Measurements from ENCODE around the gene NEU1.
"Not testable (repeated sequence)": the region's sequence is repeated elsewhere in the genome, so short reads cannot be mapped to it uniquely, and the experiment has no call there.

NEU1 gene

DNA sequence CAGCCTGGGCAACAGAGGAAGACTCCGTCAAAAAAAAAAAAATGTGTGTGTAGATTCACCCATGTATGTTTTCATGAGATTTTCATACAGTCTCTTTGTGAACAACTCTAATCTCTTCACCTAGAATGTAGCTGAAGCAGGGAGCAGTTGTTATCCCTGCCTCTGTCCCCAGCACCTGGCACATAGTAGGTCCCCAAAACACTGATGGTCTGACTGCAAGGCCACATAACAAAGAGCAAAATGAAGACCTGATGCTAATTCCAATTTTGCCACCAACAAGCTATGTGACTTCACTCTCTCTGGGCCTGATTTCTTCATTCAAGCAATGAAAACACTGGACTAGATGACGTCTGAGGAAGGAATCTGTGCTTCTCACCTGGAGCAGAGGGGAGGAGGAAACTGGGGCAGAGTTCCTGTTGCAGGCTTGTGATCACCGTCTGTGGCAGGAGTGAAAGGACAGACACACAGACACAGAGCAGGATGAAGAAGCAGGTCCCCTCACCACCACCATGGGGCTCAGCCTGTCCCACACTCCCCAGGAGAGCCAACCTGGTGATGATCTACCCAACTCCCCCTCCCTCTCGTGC, 11.6 kb upstream of the NEU1 start:
- DNase-seq (ENCODE audit: low read depth in 2 of 2): no peak

DNA sequence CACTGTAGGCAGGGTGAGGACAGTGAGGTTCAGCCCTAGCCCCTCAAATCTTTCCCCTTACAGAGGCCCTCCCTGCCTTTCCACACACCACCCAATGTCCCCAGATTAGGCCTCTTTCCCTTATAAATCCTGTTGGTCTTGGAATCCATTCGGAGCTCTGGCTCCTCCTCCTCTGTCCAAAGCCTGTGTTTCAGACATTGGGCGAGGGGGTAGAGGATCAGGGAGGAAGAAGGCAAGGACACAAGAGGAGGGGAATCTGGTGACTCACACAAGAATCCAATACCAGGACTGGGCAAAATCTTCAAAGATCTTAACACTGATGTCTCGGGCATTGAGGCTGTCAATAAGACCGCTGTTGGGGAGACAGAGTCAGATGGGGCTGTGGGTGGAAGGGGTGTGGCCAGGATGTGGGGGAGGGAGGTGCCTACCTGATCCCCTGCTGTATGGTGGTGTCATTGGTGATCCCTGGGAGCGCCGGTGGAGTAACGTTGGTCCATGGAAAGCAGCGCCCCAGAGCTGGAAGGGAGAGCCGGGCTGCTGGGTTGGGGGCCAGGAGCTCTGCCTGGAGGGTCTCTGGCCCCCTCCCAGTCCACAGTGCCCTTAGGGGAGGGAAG, 8.5 kb upstream of the NEU1 start:
- DNase-seq (ENCODE audit: low read depth in 2 of 2): no peak

DNA sequence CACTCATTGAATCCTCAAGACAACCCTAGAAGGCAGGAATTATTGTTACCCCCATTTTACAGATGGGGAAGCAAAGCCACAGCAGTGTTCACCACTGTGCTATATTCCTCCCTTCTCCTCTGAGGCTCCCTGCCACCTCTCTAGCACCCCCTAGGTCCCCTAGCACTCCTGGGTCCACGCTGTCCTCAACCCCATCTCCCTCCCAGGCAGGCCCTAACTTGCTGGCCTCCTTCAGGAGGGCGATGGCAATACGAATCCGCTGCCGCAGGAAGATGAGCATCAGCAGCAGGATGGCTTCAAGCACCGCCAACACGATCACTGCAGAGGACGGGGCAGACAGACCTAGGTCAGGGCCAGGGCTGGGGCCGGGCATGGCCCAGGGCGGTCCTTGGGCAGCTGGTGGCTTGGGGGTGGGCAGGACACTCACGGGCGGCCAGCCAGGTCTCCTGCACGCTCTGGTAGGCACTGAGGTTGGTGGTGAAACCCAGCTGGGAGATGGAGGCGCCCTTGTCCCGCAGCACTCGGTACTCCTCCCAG, 7.8 kb upstream of the NEU1 start:
- no peak for DNase-seq (ENCODE audit: low read depth in 2 of 2)

DNA sequence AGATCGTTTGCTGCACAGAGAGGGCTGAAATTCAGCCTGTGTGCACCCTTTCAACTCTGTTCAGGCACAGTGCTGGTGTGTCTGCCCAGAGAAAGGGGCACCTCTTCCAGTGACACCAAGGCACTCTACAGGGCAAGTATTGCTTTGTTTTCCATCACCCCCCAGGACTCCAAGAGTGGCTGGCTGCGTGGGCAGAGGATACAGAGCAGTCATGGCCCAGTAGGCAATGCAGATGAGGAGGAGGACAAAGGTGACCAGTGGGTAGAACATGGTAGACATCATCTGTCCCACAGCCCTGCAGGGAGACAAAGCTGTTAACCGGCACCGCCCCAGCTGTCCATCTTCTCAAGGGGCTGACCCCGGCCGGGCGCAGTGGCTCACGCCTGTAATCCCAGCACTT, 6.7 kb upstream of the NEU1 start:
- no peak for DNase-seq (ENCODE audit: low read depth in 2 of 2)

DNA sequence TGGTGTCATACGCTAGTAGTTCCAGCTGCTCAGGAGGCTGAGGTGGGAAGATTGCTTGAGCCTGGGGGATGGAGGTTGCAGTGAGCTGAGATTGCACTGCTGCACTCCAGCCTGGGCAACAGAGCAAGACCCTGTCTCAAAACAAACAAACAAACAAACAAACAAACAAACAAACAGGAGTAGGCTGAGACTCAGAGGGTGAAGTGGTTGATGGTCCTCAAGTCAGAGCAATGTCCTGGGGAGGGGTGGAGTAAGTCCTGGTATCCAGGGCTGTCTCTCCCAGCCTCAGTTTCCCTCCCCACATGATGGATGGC, 6.0 kb upstream of the NEU1 start:
- not testable (repeated sequence) for DNase-seq (ENCODE audit: low read depth in 2 of 2)

DNA sequence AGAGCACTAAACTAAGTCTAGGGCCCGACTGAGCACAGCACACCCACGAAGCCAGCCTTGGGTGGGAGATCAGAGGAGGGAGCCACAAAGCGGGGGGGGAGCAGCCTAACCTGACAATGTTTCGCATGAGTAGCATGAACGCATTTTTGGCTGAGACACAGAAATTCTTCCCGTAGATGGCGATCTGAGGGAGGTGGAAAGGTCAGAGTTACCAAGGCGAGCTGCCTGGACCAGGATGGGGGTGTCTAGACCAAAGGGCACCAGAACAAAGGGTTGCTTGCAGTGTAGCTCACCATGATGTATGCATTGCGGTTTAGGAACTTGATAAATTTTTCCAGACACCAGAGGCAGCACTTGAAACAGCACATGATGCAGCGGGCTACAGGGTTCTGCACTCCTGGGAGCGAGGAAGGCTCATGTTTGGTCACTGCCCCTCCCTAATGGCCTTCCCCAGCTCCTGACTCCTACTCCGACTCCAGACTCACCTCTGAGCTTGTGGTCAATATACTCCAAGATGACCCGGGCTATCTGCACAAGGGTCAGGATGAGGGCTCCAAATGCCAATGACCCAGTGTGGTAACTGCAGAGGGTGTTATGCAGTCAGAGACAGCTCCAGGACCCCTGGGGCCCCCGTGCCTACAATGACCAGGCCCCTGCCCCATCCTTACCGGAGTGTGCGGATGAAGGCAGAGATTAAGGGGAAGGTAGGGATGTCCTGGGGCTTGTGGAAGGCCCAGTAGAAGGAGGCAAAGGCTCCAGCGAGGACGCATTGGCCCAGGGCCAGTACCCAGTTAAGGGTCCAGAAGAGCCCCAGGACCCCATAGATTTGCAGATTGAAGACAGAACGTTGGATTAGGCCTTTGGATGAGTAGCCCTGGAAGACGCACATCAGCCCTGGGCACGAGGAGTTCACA, 2.8 kb upstream of the NEU1 start:
- no peak for DNase-seq (ENCODE audit: low read depth in 2 of 2)

DNA sequence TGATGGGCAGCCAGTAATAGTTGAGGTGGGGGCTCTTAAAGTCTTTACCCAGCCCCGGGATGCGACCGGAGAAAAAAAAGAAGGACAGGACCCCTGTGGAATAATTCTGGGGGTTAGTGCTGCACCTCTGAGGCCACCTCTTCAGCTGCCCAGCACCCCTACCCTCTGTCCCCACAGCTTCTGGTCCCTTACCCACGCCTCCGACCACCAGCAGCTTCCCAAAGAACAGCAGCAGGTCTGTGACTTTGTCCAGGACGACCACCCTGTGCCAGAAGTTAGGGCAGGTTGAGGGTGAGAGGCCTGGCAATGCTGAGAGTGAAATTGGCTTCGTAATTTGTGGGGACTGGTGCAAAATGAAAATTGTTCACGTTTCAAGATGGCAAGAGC, 2.2 kb upstream of the NEU1 start:
- no peak for DNase-seq (ENCODE audit: low read depth in 2 of 2)

DNA sequence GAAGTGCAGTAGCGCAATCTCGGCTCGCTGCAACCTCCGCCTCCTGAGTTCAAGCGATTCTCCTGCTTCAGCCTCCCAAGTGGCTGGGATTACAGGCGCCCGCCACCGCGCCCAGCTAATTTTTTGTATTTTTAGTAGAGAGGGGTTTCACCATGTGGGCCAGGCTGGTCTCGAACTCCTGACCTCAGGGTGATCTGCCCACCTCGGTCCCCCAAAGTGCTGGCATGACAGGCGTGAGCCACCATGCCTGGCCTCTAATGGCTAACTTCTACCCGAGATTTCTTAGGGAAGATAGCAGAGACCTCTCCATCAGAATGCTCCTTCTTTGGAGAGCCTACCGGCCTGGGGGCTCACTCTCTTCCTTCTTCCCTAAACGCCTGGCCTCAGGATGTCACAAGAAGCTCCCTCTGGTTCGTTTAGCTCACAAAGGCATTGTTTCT, 1.5 kb upstream of the NEU1 start:
- not testable (repeated sequence) for DNase-seq (ENCODE audit: low read depth in 2 of 2)

DNA sequence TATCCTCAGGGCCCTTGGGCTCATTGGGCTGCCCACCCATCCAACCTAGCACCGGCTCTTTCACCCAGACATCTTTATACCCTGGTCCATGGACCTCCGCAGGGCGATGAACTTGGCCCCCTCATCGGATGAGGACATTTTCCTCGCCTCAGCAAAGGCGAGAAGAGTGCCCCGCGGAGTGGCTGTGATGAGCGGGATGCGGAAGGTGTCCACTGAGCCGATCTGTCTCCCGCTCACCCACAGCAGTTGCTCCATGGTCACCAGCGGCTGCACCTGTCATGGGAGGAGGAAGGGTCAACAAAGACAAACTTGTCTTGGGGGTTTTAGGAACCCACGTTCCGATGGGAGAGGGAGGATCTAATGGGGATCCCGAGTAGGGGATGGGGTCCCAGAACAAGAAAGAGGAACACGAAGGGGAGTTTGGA, 690 bp downstream of the NEU1 start:
- DNase-seq (ENCODE audit: low read depth in 2 of 2): no peak

DNA sequence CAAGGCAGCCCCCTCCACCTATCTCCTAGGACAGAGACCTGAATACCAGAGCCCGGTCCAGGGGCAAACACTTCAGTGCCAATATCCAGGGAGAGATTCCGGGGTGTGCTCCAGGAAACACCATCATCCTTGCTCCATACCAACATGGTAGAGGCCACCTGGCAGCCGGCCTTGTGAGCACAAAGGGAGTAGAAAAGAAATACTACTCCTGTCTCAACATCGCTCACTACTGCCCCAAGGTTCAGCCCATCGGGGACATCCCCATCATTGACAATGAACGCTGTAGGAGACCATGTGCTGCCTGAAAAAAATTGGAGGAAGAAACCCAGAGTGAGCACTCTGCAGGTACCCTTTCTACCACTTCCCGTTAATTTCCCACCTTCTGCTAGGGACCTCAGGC, 1.5 kb downstream of the NEU1 start:
- DNase-seq (ENCODE audit: low read depth in 2 of 2): no peak

DNA sequence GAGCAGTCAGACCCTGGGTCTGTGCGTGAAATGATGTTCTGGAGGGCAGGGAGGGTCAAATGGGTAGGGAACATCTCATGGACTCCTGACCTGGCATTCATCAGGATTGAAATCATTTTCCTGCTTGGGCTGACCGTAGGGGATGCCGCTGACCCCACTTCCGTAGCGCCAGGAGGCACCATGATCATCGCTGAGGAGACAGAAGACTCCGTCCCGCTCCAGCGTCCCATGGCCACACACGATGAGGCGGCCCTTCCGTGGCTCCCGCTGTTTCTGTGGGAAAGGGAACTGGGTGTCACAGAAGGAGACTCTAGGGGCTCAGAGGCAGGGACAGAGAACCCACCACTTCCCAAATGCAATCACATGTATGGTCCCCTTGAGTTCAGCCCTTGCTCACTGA, 2.3 kb downstream of the NEU1 start:
- no peak for DNase-seq (ENCODE audit: low read depth in 2 of 2)

DNA sequence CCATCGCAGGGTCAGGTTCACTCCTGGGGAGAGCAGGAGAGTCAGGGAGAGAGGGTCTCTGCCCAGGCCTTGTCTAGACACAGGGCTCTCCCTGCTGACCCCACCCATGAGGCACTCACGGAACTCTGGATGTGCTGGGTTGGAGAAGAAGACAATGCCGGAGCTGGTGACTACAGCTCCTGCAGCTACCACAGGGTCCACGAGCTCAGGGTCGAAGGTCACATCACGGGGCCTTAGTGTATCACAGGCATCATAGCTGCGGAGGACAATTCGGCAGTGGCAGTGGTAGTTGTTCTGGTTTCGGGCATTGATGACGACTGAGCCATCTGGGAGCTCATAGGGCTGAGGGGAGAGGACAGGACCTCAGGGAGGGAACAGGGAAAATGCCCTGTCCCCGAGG, 2.7 kb downstream of the NEU1 start:
- no peak for DNase-seq (ENCODE audit: low read depth in 2 of 2)

DNA sequence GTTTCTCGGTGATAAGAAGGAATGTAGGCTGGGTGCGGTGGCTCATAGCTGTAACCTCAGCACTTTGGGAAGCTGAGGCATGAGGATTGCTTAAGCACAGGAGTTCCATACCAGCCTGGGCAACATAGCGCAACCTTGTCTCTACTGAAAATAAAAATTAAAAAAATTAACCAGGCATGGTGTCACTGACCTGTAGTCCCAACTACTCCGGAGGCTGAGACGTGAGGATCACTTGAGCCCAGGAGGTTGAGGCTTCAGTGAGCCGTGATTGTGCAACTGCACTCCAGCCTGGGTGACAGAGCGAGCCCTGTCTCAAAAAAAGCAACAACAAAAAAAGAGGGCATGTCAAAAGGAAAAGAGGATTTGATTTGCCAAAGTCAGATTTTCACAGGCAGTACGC, 3.9 kb downstream of the NEU1 start:
- DNase-seq (ENCODE audit: low read depth in 2 of 2): no peak

DNA sequence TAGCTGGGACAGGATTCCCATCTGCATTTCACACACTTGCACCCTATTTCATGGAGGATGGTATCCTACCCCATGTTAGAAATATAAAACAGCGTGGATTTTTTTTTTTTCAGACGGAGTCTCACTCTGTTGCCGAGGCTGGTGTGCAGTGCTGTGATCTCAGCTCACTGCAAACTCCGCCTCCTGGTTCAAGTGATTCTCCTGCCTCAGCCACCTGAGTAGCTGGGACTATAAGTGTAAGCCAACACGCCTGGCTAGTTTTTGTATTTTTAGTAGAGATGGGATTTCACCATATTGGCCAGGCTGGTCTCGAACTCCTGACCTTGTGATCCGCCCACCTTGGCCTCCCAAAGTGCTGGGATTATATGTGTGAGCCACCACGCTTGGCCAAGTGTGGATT, 4.8 kb downstream of the NEU1 start:
- not testable (repeated sequence) for DNase-seq (ENCODE audit: low read depth in 2 of 2)

DNA sequence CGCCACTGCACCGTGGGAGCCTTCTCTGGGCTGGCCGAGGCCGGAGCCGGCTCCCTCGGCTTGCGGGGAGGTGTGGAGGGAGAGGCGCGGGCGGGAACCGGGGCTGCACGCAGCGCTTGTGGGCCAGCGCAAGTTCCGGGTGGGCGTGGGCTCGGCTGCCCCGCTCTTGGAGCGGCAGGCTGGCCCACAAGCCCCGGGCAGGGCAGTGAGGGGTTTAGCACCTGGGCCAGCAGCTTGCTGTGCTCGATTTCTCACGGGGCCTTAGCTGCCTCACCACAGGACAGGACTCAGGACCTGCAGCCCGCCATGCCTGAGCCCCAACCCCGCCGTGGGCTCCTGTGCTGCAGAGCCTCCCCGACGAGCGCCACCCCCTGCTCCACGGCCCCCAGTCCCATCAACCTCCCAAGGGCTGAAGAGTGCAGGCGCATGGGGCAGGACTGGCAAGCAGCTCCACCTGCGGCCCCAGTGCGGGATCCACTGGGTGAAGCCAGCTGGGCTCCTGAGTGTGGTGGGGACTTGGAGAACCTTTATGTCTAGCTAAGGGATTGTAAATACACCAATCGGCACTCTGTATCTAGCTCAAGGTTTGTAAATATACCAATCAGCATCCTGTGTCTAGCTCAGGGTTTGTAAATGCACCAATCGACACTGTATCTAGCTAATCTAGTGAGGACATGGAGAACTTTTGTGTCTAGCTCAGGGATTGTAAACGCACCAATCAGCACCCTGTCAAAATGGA, 10.5 kb downstream of the NEU1 start:
- DNase-seq (ENCODE audit: low read depth in 2 of 2): not testable (repeated sequence)

DNA sequence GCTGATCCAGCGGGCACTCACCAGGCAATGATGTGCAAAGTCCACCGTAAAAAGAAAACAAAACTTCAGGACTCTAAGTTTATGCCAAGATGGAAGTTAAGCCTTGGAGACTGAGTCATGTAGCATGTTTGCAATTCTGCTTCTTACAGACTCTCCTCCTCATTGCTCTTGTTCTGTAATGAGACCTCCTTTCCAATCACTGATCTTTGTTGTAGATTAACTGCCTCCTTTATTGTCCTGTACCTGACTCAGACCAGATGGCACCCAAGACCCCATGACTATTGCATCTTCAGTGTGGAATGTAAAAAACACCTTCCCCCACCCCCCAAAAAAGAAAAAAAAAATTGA, 11.2 kb downstream of the NEU1 start:
- DNase-seq (ENCODE audit: low read depth in 2 of 2): no peak

DNA sequence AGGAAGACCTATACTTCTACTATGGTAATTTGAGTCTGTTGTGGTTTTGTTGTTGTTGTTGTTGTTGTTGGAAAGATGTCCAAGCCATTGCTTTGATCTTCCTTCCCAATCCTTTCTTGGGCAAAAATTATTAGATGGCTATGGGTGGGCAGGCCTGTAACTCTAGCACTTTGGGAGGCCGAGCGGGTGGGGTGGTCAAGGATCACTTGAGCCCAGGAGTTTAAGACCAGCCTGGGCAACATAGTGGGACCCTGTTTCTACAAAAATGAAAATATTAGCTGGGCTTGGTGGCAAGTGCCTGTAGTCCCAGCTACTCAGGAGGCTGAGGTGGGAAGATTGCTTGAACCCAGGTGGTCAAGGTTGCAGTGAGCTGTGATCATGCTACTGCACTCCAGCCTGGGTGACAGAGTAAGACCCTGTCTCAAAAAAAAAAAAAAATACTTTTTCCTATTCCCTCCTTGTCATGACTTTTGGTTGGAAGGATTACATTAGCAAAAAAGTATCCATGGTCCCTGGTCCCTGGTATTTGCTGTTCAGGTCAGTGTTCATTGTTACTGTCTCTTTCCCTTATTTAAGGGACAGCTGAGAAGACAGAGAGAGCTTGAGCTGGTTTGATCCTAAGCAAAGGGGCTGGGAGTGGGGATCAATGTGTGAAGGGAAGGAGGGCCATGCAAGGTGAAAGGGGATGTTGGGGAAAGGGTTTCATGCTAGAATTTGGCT, 11.7 kb downstream of the NEU1 start:
- DNase-seq (ENCODE audit: low read depth in 2 of 2): no peak

DNA sequence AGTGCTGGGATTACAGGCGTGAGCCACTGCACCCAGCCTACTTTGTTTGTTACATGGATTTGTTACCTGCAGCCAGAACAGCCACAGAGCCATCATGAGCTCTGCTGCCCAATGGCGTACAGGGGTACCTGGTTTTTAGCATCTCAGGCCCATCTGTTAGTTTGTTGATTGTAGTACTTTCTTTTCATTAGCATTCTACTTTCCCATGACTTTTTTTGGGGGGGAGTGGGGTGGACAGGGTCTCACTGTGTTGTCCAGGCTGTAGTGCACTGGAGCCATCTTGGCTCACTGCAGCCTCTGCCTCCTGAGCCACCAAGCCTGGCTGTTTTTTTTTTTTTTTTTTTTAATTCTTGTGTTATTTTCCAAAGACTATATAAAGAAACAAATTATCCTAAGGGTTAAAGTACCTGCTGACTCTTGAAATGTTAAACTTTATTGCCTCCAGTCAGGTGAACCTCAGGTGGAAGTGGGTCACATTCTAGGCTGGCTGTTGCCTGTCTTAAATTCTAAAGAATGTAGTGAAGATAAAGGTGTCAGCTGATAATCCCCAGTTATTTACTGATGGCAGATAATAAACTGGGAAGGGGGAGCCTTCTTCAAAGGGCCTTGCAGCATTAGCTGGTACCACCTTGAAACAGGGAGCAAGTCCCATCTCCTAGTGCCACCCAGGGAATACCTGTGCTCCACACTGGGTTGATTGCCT, 15.2 kb downstream of the NEU1 start:
- no peak for DNase-seq (ENCODE audit: low read depth in 2 of 2)

DNA sequence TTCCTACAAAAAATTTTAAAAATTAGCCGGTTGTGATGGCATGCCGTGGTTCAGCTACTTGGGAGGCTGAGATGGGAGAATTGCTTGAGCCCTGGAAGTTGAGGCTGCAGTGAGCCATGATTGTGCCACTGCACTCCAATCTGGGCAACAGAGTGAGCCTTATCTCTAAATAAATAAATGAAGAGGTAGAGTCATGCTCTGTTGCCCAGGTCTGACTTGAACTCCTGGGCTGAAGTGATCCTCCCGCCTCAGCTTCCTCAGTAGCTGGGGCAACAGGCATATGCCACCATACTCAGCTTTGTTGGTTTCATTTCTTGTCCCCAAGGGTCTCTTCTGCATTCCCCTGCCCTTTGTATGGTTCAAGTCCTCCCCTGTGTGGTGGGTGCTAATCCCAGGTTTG, 18.1 kb downstream of the NEU1 start:
- no peak for DNase-seq (ENCODE audit: low read depth in 2 of 2)

DNA sequence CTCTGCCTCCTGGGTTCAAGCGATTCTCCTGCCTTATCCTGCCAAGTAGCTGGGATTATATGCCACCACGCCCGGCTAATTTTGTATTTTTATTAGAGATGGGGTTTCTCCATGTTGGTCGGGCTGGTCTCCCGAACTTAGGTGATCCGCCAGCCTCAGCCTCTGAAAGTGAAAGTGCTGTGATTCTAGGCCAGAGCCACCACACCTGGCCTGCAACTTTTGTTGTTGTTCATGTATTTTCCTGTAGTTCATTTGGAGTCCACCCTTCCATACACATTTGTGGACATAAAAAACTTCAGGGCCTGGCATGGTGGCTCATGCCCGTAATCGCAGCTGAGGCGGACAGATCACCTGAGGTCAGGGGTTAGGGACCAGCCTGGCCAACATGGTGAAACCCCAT, 20.6 kb downstream of the NEU1 start:
- DNase-seq (ENCODE audit: low read depth in 2 of 2): no peak

DNA sequence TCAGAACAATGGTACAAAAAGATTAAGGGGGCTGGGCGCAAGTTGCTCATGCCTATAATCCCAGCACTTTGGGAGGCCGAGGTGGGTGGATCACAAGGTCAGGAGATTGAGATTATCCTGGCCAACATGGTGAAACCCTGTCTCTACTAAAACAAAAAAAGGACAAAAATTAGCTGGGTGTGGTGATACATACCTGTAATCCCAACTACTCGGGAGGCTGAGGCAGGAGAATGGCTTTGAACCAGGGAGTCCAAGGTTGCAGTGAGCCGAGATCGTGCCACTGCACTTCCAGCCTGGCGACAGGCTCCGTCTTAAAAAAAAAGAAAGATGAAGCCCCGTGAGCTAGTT, 22.9 kb downstream of the NEU1 start:
- DNase-seq (ENCODE audit: low read depth in 2 of 2): not testable (repeated sequence)
